ENCODE results near the gene CA5A. TPM values are rescaled to one million over a fixed set of nuclear protein-coding genes. Genes with fewer than 3 reads are reported as not detected.
A peak's percentile ranks its signal among the peaks of the same experiment; 100 is the strongest.

Gene CA5A
- total and polyA plus RNA-seq, 2 of the 13 experiments (the other 11 are each of a cell fraction or from before 2014, with no cell fraction given): 66.8 to 106 TPM

DNA sequence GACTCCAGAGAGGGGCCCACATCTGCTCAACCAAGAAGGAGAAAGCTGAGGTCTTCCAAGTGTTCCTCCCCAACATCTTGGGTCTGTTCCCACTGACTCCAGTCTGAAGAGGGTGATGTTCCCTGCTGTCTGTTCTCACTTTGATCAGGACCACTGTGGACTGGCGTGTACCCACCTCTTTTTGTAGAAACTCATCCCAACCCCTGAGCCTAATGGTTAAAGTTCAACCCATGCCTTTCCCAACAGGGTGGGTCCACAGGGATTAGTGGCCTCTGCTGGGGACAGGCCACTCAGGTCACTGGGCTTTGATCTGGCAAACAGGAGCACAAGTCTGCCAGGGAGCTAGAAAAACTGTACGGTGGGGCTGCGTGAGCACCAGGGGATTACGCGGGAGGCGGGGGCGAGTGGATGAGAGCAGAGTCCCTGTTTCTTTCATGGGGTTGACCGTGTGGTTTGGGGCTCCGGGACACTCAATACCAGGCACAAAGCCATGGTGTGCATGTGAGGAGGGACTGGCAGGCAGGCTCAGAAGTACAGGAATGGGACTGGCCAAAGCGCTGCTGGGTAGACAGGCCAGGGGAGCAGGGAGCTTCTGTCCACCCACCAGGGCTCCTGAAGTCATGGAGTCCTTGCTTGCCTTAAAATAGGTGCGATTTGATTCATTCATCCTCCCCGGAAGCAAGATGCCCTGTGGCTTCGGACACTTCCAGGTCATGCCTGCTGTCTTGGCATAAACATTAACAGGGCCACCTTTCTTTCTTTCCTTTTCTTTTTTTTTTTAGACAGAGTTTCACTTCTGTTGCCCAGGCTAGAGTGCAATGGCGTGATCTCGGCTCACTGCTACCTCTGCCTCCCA lies at the start of gene CA5A (continued):
- peak; percentile 95 for TF ChIP-seq POLR2G (IDR thresholded peaks at IDR 0.05; ENCODE audit: low read depth, low read length)
- TF ChIP-seq, protein P1, sequence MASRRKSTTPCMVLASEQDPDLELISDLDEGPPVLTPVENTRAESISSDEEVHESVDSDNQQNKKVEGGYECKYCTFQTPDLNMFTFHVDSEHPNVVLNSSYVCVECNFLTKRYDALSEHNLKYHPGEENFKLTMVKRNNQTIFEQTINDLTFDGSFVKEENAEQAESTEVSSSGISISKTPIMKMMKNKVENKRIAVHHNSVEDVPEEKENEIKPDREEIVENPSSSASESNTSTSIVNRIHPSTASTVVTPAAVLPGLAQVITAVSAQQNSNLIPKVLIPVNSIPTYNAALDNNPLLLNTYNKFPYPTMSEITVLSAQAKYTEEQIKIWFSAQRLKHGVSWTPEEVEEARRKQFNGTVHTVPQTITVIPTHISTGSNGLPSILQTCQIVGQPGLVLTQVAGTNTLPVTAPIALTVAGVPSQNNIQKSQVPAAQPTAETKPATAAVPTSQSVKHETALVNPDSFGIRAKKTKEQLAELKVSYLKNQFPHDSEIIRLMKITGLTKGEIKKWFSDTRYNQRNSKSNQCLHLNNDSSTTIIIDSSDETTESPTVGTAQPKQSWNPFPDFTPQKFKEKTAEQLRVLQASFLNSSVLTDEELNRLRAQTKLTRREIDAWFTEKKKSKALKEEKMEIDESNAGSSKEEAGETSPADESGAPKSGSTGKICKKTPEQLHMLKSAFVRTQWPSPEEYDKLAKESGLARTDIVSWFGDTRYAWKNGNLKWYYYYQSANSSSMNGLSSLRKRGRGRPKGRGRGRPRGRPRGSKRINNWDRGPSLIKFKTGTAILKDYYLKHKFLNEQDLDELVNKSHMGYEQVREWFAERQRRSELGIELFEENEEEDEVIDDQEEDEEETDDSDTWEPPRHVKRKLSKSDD (CRISPR knock-in tag; IDR thresholded peaks at IDR 0.05; ENCODE audit: low read depth): peak; percentile 96
- peak; percentile 90; the same call in 1 of the 2 replicates for TF ChIP-seq ZKSCAN8 (CRISPR knock-in tag; IDR thresholded peaks at IDR 0.05; ENCODE audit: borderline replicate concordance)
- peak; percentile 77; the same call in 1 of the 2 replicates for TF ChIP-seq KDM2A (CRISPR knock-in tag; IDR thresholded peaks at IDR 0.05; ENCODE audit: borderline replicate concordance, low read depth)
- peak; percentile 80 for TF ChIP-seq ZNF235 (CRISPR knock-in tag; IDR thresholded peaks at IDR 0.05; ENCODE audit: borderline replicate concordance)
- TF ChIP-seq HMG20A (CRISPR knock-in tag; IDR thresholded peaks at IDR 0.05; ENCODE audit: borderline replicate concordance): peak; percentile 84
- peak; percentile 97 for TF ChIP-seq SMYD3 (CRISPR knock-in tag; IDR thresholded peaks at IDR 0.05)
- TF ChIP-seq ZNF780A (CRISPR knock-in tag; IDR thresholded peaks at IDR 0.05): no peak; the same call in 1 of the 2 replicates
- TF ChIP-seq NFYC (CRISPR knock-in tag; IDR thresholded peaks at IDR 0.05): peak; percentile 55; the same call in 1 of the 2 replicates
- TF ChIP-seq ZNF614 (CRISPR knock-in tag; IDR thresholded peaks at IDR 0.05; ENCODE audit: borderline replicate concordance): peak; percentile 98
- TF ChIP-seq, protein P2, sequence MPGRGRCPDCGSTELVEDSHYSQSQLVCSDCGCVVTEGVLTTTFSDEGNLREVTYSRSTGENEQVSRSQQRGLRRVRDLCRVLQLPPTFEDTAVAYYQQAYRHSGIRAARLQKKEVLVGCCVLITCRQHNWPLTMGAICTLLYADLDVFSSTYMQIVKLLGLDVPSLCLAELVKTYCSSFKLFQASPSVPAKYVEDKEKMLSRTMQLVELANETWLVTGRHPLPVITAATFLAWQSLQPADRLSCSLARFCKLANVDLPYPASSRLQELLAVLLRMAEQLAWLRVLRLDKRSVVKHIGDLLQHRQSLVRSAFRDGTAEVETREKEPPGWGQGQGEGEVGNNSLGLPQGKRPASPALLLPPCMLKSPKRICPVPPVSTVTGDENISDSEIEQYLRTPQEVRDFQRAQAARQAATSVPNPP (CRISPR knock-in tag; IDR thresholded peaks at IDR 0.05): no peak
- peak; percentile 89 for TF ChIP-seq TBX2 (CRISPR knock-in tag; IDR thresholded peaks at IDR 0.05; ENCODE audit: borderline replicate concordance)
- no peak for TF ChIP-seq ZNF446 (CRISPR knock-in tag; IDR thresholded peaks at IDR 0.05)
- peak; percentile 98 for TF ChIP-seq POLR2AphosphoS5 (IDR thresholded peaks at IDR 0.05; ENCODE audit: low read depth, low read length)
- no peak; the same call in 1 of the 2 replicates for TF ChIP-seq ZNF7 (CRISPR knock-in tag; IDR thresholded peaks at IDR 0.05)
- TF ChIP-seq GATA4 (IDR thresholded peaks at IDR 0.05; ENCODE audit: borderline replicate concordance, low read depth): no peak; the same call in 1 of the 2 replicates
- TF ChIP-seq, protein P3, sequence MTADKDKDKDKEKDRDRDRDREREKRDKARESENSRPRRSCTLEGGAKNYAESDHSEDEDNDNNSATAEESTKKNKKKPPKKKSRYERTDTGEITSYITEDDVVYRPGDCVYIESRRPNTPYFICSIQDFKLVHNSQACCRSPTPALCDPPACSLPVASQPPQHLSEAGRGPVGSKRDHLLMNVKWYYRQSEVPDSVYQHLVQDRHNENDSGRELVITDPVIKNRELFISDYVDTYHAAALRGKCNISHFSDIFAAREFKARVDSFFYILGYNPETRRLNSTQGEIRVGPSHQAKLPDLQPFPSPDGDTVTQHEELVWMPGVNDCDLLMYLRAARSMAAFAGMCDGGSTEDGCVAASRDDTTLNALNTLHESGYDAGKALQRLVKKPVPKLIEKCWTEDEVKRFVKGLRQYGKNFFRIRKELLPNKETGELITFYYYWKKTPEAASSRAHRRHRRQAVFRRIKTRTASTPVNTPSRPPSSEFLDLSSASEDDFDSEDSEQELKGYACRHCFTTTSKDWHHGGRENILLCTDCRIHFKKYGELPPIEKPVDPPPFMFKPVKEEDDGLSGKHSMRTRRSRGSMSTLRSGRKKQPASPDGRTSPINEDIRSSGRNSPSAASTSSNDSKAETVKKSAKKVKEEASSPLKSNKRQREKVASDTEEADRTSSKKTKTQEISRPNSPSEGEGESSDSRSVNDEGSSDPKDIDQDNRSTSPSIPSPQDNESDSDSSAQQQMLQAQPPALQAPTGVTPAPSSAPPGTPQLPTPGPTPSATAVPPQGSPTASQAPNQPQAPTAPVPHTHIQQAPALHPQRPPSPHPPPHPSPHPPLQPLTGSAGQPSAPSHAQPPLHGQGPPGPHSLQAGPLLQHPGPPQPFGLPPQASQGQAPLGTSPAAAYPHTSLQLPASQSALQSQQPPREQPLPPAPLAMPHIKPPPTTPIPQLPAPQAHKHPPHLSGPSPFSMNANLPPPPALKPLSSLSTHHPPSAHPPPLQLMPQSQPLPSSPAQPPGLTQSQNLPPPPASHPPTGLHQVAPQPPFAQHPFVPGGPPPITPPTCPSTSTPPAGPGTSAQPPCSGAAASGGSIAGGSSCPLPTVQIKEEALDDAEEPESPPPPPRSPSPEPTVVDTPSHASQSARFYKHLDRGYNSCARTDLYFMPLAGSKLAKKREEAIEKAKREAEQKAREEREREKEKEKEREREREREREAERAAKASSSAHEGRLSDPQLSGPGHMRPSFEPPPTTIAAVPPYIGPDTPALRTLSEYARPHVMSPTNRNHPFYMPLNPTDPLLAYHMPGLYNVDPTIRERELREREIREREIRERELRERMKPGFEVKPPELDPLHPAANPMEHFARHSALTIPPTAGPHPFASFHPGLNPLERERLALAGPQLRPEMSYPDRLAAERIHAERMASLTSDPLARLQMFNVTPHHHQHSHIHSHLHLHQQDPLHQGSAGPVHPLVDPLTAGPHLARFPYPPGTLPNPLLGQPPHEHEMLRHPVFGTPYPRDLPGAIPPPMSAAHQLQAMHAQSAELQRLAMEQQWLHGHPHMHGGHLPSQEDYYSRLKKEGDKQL (CRISPR knock-in tag; IDR thresholded peaks at IDR 0.05; ENCODE audit: low read depth): peak; percentile 76; the same call in 1 of the 2 replicates
- peak; percentile 77 for TF ChIP-seq KMT2A (CRISPR knock-in tag; IDR thresholded peaks at IDR 0.05)
- TF ChIP-seq DNMT1 (CRISPR knock-in tag; IDR thresholded peaks at IDR 0.05): no peak
